ENCODE data around the gene STK4. TPM values are rescaled to one million over a fixed set of nuclear protein-coding genes. Genes with fewer than 3 reads are reported as not detected.

Gene STK4
- total RNA-seq, 1 experiment from 2014 or later, result 60.9 TPM

DNA sequence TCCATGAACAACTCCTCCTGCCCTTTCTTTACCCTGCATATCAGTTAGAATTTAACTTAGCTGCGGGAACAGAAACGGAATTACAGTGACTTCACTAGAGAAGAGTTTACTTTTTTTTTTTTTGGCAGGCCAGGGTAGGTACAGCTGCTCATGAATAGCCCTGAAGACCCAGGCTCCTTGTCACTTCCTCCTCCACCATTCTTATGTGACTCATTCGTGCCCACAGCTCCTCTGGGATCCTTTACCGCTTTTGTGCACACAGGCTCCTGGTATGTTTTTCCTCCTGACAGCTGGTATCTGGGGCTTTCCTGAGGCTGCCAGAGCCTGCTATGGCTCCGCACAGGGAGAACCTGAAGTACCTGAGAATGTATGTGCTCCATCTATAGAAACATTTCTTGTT lies 138.5 kb downstream of the STK4 start:
- peaks cover 6% of the 10 kb centered on the region; the same call in 1 of the 2 replicates for H3F3A ChIP-seq (ENCODE audit: insufficient read depth, low read depth)
- H3K9me3 ChIP-seq (ENCODE audit: insufficient read depth, low read depth), result no peaks in the 10 kb centered on the region
- no TSS peak for BruUV-seq (replicated peaks)
- POLR2A ChIA-PET (ENCODE audit: unreplicated experiment), result interaction anchor here (0.5 to 0.6 kb wide), 3 partner anchors 92 to 303 kb away, joined by 3 to 22 read pairs (median 6); no protein-coding TSS in a partner anchor
- no peaks in the 10 kb centered on the region for H3K9me2 ChIP-seq (ENCODE audit: insufficient read depth)
- H3K27ac ChIP-seq, result no peak overlapping the region
- H3K4me3 ChIP-seq, result no peak overlapping the region
- CTCF ChIA-PET, result interaction anchor here (0.7 to 1.9 kb wide), 5 partner anchors 8 to 189 kb away, joined by 3 to 7 read pairs (median 3); no protein-coding TSS in a partner anchor
- DNase-seq, result peak; percentile 70 to 71
- no peaks in the 10 kb centered on the region for H3K36me3 ChIP-seq (ENCODE audit: low read depth)
- no peak overlapping the region for H3K4me2 ChIP-seq
- no peak for TF ChIP-seq EZH2 (IDR thresholded peaks at IDR 0.05; ENCODE audit: low read depth)
- TF ChIP-seq CTCF (conservative IDR thresholded peaks at IDR 0.05), result no peak
- peaks cover 8% of the 10 kb centered on the region; the same call in 1 of the 2 replicates for H3K4me1 ChIP-seq (replicated peaks; ENCODE audit: insufficient read depth)
- intact Hi-C loops (cut with micrococcal nuclease; ENCODE audit: unreplicated experiment), result no loop called here
- H2AFZ ChIP-seq, result no peak overlapping the region
- H3K27me3 ChIP-seq (ENCODE audit: insufficient read depth, low read depth), result no peaks in the 10 kb centered on the region
- H4K20me1 ChIP-seq (ENCODE audit: insufficient read depth), result no peaks in the 10 kb centered on the region
- H3K79me2 ChIP-seq (ENCODE audit: low read depth), result no peaks in the 10 kb centered on the region

DNA sequence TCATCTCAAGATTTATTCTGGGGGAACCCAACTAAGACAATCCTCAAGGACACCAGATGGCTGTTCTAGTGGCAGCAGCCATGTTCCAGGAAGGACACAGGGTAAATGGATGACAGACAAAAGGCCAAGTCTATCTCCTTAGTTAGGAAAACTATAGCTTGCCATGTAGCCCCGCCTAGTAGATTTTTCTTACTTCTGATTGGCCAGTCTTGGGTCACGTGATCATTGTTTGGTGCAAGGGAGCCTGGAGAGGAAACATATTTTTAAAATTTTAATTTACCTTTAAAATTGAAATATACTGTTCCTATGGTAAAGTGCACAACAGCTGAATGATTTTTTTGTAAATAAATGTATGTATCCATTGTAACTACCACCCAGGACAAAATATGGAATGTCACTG lies 139.0 kb downstream of the STK4 start:
- Histone ChIP-seq H3F3A (ENCODE audit: insufficient read depth, low read depth) (peaks cover 6% of the 10 kb centered on the region; the same call in 1 of the 2 replicates), H2AFZ (no peak overlapping the region), H4K20me1 (ENCODE audit: insufficient read depth) (no peaks in the 10 kb centered on the region), H3K4me3 (no peak overlapping the region), H3K36me3 (ENCODE audit: low read depth) (no peaks in the 10 kb centered on the region), H3K9me2 (ENCODE audit: insufficient read depth) (no peaks in the 10 kb centered on the region), H3K4me1 (replicated peaks; ENCODE audit: insufficient read depth) (peaks cover 8% of the 10 kb centered on the region; the same call in 1 of the 2 replicates), H3K9me3 (ENCODE audit: insufficient read depth, low read depth) (no peaks in the 10 kb centered on the region), H3K27ac (no peak overlapping the region), H3K79me2 (ENCODE audit: low read depth) (no peaks in the 10 kb centered on the region), H3K4me2 (no peak overlapping the region), H3K27me3 (ENCODE audit: insufficient read depth, low read depth) (no peaks in the 10 kb centered on the region)
- CTCF ChIA-PET, result interaction anchor here (0.8 to 1.9 kb wide), 4 partner anchors 11 to 188 kb away, joined by 3 to 7 read pairs (median 6); no protein-coding TSS in a partner anchor
- no TSS peak for BruUV-seq (replicated peaks)
- TF ChIP-seq EZH2 (IDR thresholded peaks at IDR 0.05; ENCODE audit: low read depth) (no peak), CTCF (conservative IDR thresholded peaks at IDR 0.05) (no peak)
- POLR2A ChIA-PET (ENCODE audit: unreplicated experiment), result interaction anchor here (0.5 to 0.6 kb wide), 3 partner anchors 188 to 302 kb away, joined by 3 to 6 read pairs (median 4); no protein-coding TSS in a partner anchor
- intact Hi-C loops (cut with micrococcal nuclease; ENCODE audit: unreplicated experiment), result no loop called here
- DNase-seq, result peak in 1 of 2 experiments; percentile 26

GRCh38 chr20:45109634-45110033 lies 143.3 kb downstream of the STK4 start:
- Histone ChIP-seq H3K9me3 (ENCODE audit: insufficient read depth, low read depth) (no peaks in the 10 kb centered on the region), H3K9me2 (ENCODE audit: insufficient read depth) (no peaks in the 10 kb centered on the region), H3K4me1 (replicated peaks; ENCODE audit: insufficient read depth) (peaks cover 7% of the 10 kb centered on the region; the same call in 1 of the 2 replicates), H3K27me3 (ENCODE audit: insufficient read depth, low read depth) (no peaks in the 10 kb centered on the region), H4K20me1 (ENCODE audit: insufficient read depth) (no peaks in the 10 kb centered on the region), H3K36me3 (ENCODE audit: low read depth) (no peaks in the 10 kb centered on the region), H3K79me2 (ENCODE audit: low read depth) (no peaks in the 10 kb centered on the region), H3K4me3 (no peak overlapping the region), H3K4me2 (no peak overlapping the region), H2AFZ (no peak overlapping the region), H3F3A (ENCODE audit: insufficient read depth, low read depth) (peaks cover 6% of the 10 kb centered on the region; the same call in 1 of the 2 replicates), H3K27ac (no peak overlapping the region)
- TF ChIP-seq CTCF (conservative IDR thresholded peaks at IDR 0.05) (no peak), EZH2 (IDR thresholded peaks at IDR 0.05; ENCODE audit: low read depth) (no peak)
- DNase-seq, result no peak
- POLR2A ChIA-PET (ENCODE audit: unreplicated experiment), result no interaction called here
- CTCF ChIA-PET, result interaction anchor here (0.9 kb wide), 1 partner anchor 19 kb away, joined by 3 read pairs; no protein-coding TSS in a partner anchor
- intact Hi-C loops (cut with micrococcal nuclease; ENCODE audit: unreplicated experiment), result no loop called here
- BruUV-seq (replicated peaks), result no TSS peak
